OCI-LY3 (cell line): ENCODE data around the gene WDR48.

Source experiments
- CTCF ChIP-seq: fragments of 200-600, 300-600 bp; sonication (generic); IDR thresholded peaks from 2 replicates; pipeline ENCODE4 v1.5.1; 2014; ENCODE audit warnings: antibody characterized with exemption, low read length, low read depth
- EZH2phosphoT487 ChIP-seq: fragments of 200-600 bp; shearing (Covaris generic); IDR thresholded peaks from 2 replicates; pipeline ENCODE4 v1.6.1; 2018; ENCODE audit warnings: antibody characterized with exemption, mixed run types, low read depth

- TF ChIP-seq EZH2phosphoT487 (no peak), CTCF (no peak)
Measured at GRCh38 chr3:39053696-39054095, 1.9 kb downstream of the WDR48 start.
